Uterus (tissue), 4 donors: Measurements from ENCODE around the gene LRCH4. TPM values are rescaled to one million over a fixed set of nuclear protein-coding genes. Genes with fewer than 3 reads are reported as not detected.
A peak's percentile ranks its signal among the peaks of the same experiment; 100 is the strongest.

Experiments used
- DNase-seq, 2 donors: peaks; one replicate each; pipeline ENCODE4 v3.0.0-alpha.2; 2019 to 2020
- H3K27ac ChIP-seq, 2 donors: fragments of 200-600 bp; sonication (generic); 1 replicate in 1 of 2; 2 replicates in 1 of 2; pipeline ENCODE4 v1.5.1; 2016 to 2018
- H3K27me3 ChIP-seq, 2 donors: fragments of 200-600 bp; sonication (generic); one replicate each; pipeline ENCODE4 v1.5.1; 2018 to 2019; ENCODE audit warnings: control low read depth in 1 of 2
- H3K36me3 ChIP-seq, 2 donors: fragments of 200-600 bp; sonication (generic); one replicate each; pipeline ENCODE4 v1.5.1; 2019; ENCODE audit warnings: control low read depth in 1 of 2
- H3K4me1 ChIP-seq, 2 donors: fragments of 200-600 bp; sonication (generic); one replicate each; pipeline ENCODE4 v1.5.1; 2018 to 2019; ENCODE audit warnings: control low read depth in 1 of 2
- H3K4me3 ChIP-seq, 2 donors: fragments of 200-600 bp; sonication (generic); 1 replicate in 1 of 2; 2 replicates in 1 of 2; pipeline ENCODE4 v1.5.1; 2018 to 2019; ENCODE audit warnings: mild to moderate bottlenecking in 1 of 2
- H3K9me3 ChIP-seq, 2 donors: fragments of 200-600 bp; sonication (generic); one replicate each; pipeline ENCODE4 v1.5.1; 2019; ENCODE audit warnings: control low read depth in 1 of 2
- CTCF ChIP-seq, 4 experiments: fragments of 200-600 bp in 2 of 4; fragments of 450-650 bp in 2 of 4; sonication (generic) in 2 of 4; IDR thresholded peaks; one replicate each; pipeline ENCODE4 v1.5.1; 2016 to 2019; ENCODE audit warnings: antibody characterized with exemption in 4 of 4, mild to moderate bottlenecking in 2 of 4, moderate library complexity in 1 of 4
- POLR2A ChIP-seq, 2 donors: fragments of 450-650 bp; IDR thresholded peaks; one replicate each; pipeline ENCODE4 v1.6.1; 2016; ENCODE audit warnings: antibody characterized with exemption in 2 of 2, mild to moderate bottlenecking in 1 of 2, moderate library complexity in 1 of 2
- intact Hi-C: fragments of 100-400 bp; cut with DNase I; formaldehyde crosslinking; loops from one replicate; pipeline ENCODE4 v1.15.1; 2023; ENCODE audit warnings: low total_unique reads
- total RNA-seq, 4 donors: library from RNA; depleted of rRNA in 3 of 4; stranded (reverse); fragments of >200 nt in 3 of 4; gene quantifications; one replicate each; pipeline versions ENCODE4 v1.1.0 to v1.2.4, GENCODE V29; 2014 to 2023
- donor health status: DM: yes; HTN: yes; CAD: no.

LRCH4 gene
- total RNA-seq, 4 donors from 2014 or later, result 11.5 to 179 (median 56.8) TPM

GRCh38 chr7:100604976-100605911 lies 19.3 kb upstream of the LRCH4 start:
- intact Hi-C loops, result no loop called here
- Histone ChIP-seq H3K4me1 (peaks cover 0 to 11% of the 10 kb centered on the region in 2 donors), H3K9me3 (no peaks in the 10 kb centered on the region), H3K27me3 (no peaks in the 10 kb centered on the region), H3K36me3 (no peaks in the 10 kb centered on the region), H3K27ac (peak overlapping the region; percentile 83 to 94), H3K4me3 (peak overlapping the region; percentile 53 to 79)
- TF ChIP-seq POLR2A (IDR thresholded peaks at IDR 0.05), result peak in 1 of 2 donors; percentile 23
- no peak for TF ChIP-seq CTCF (IDR thresholded peaks at IDR 0.05)
- peak; percentile 37 to 55 for DNase-seq

GRCh38 chr7:100604028-100604975 lies 18.4 kb upstream of the LRCH4 start:
- H3K27me3 ChIP-seq, result no peaks in the 10 kb centered on the region

GRCh38 chr7:100603726-100604027 lies 17.7 kb upstream of the LRCH4 start:
- H3K36me3 ChIP-seq, result no peaks in the 10 kb centered on the region
- no peaks in the 10 kb centered on the region for H3K9me3 ChIP-seq
- H3K4me3 ChIP-seq, result peak overlapping the region; percentile 53 to 79
- H3K27me3 ChIP-seq, result no peaks in the 10 kb centered on the region
- TF ChIP-seq POLR2A (IDR thresholded peaks at IDR 0.05), result no peak
- TF ChIP-seq CTCF (IDR thresholded peaks at IDR 0.05), result no peak
- DNase-seq, result no peak
- H3K4me1 ChIP-seq, result peaks cover 0 to 11% of the 10 kb centered on the region in 2 donors
- intact Hi-C loops, result no loop called here
- peak overlapping the region; percentile 83 to 94 for H3K27ac ChIP-seq

More at GRCh38 chr7:100604028-100604975, 18.4 kb upstream of the LRCH4 start:
- TF ChIP-seq POLR2A (IDR thresholded peaks at IDR 0.05) (peak; percentile 30 to 75), CTCF (IDR thresholded peaks at IDR 0.05) (peak; percentile 30 to 58 (median 46))
- H3K27ac ChIP-seq, result peak overlapping the region; percentile 83 to 94
- peak overlapping the region; percentile 53 to 79 for H3K4me3 ChIP-seq
- peak; percentile 82 to 85 for DNase-seq
- no peaks in the 10 kb centered on the region for H3K9me3 ChIP-seq
- intact Hi-C loops, result no loop called here
- no peaks in the 10 kb centered on the region for H3K36me3 ChIP-seq
- peaks cover 0 to 11% of the 10 kb centered on the region in 2 donors for H3K4me1 ChIP-seq

- Histone ChIP-seq H3K36me3 (no peaks in the 10 kb centered on the region), H3K27ac (peak overlapping the region; percentile 83 to 94), H3K27me3 (no peaks in the 10 kb centered on the region), H3K9me3 (no peaks in the 10 kb centered on the region), H3K4me3 (peak overlapping the region; percentile 53 to 79), H3K4me1 (peaks cover 0 to 11% of the 10 kb centered on the region in 2 donors)
- TF ChIP-seq POLR2A (IDR thresholded peaks at IDR 0.05), result no peak
- TF ChIP-seq CTCF (IDR thresholded peaks at IDR 0.05), result no peak
- intact Hi-C loops, result no loop called here
- peak; percentile 91 to 92 for DNase-seq
These were observed 17.2 kb upstream of the LRCH4 start for GRCh38 chr7:100602889-100603725.
